Right lobe of liver (tissue), 6 donors: ENCODE data around the gene ICA1L. TPM values are rescaled to one million over a fixed set of nuclear protein-coding genes. Genes with fewer than 3 reads are reported as not detected.

Experiments used
- ATAC-seq, 4 donors: fragments of 200-7000 bp; cut with Tn5 transposase; one replicate each; pipeline ENCODE4 v1.9.1; 2020; ENCODE audit warnings: mild to moderate bottlenecking in 4 of 4, moderate library complexity in 4 of 4
- DNase-seq, 3 donors: peaks; one replicate each; pipeline ENCODE4 v3.0.0-alpha.2; 2020
- H3K27ac ChIP-seq, 3 donors: fragments of 200-600 bp; one replicate each; pipeline ENCODE4 v1.8.0; 2022
- H3K27me3 ChIP-seq, 2 donors: fragments of 200-600 bp; one replicate each; pipeline ENCODE4 v1.8.0; 2022
- H3K36me3 ChIP-seq, 4 donors: fragments of 200-600 bp; sonication (generic) in 1 of 4; one replicate each; pipeline versions ENCODE4 v1.5.1 to v1.8.0; 2017 to 2022; ENCODE audit warnings: control low read depth in 1 of 4
- H3K4me1 ChIP-seq, 4 donors: fragments of 200-600 bp; sonication (generic) in 1 of 4; one replicate each; pipeline versions ENCODE4 v1.5.1 to v1.8.0; 2017 to 2022; ENCODE audit warnings: control low read depth in 1 of 4
- H3K4me3 ChIP-seq, 3 donors: fragments of 200-600 bp; one replicate each; pipeline ENCODE4 v1.8.0; 2022
- H3K9me3 ChIP-seq, 4 donors: fragments of 200-600 bp; sonication (generic) in 1 of 4; one replicate each; pipeline versions ENCODE4 v1.5.1 to v1.8.0; 2017 to 2022; ENCODE audit warnings: control low read depth in 1 of 4
- CTCF ChIP-seq, 4 donors: fragments of 200-600 bp in 3 of 4; fragments of 450-650 bp in 1 of 4; IDR thresholded peaks; one replicate each; pipeline versions ENCODE4 v1.5.1 to v1.8.0; 2016 to 2022; ENCODE audit warnings: antibody characterized with exemption in 4 of 4, mild to moderate bottlenecking in 2 of 4
- POLR2A ChIP-seq: fragments of 450-650 bp; IDR thresholded peaks from one replicate; pipeline ENCODE4 v1.6.1; 2017; ENCODE audit warnings: antibody characterized with exemption, mild to moderate bottlenecking
- WGBS: methylation state at CpG from one replicate; pipeline ENCODE4 v1.1.6; 2018; ENCODE audit warnings: low coverage, low lambda C conversion rate; ENCODE audit not compliant: insufficient coverage; ENCODE audit errors: missing lambda C conversion rate; 5-methylcytosine and 5-hydroxymethylcytosine counted together
- intact Hi-C, 2 donors: fragments of 100-400 bp; cut with DNase I; formaldehyde crosslinking; loops; one replicate each; pipeline versions ENCODE4 v1.11.2 to v1.14.1; 2022
- total RNA-seq, 6 experiments: library from RNA; depleted of rRNA in 2 of 6; stranded (reverse); fragments of >200 nt in 2 of 6; fragmentation: NEBNext Ultra II Directional in 3 of 6; extraction: Animal tissue kit (Norgen Biotek cat#: 25700) in 3 of 6; gene quantifications; one replicate each; pipeline versions ENCODE4 v1.1.0 to v1.2.4, GENCODE V29; 2016 to 2023
- donor health status: DM: no; HTN: yes; CAD: no.
- donor health status: DM: no; HTN: no; CAD: no.
- donor health status: DM: no; HTN: no; CAD: no.
- donor health status: DM: no; HTN: yes; CAD: no.
- donor health status: DM: no; HTN: yes; CAD: no.

The ICA1L gene
- total RNA-seq, 6 experiments from 2014 or later: 0.07 to 0.53 (median 0.15) TPM

- Histone ChIP-seq H3K27ac (no peak overlapping the region), H3K4me1 (no peaks in the 10 kb centered on the region), H3K36me3 (no peaks in the 10 kb centered on the region), H3K4me3 (no peak overlapping the region), H3K9me3 (no peaks in the 10 kb centered on the region), H3K27me3 (no peaks in the 10 kb centered on the region)
- intact Hi-C loops: no loop called here
- ATAC-seq (no peak), DNase-seq (no peak)
- WGBS: 71% methylated on average over 2 of the region's 3 CpGs
- TF ChIP-seq CTCF (IDR thresholded peaks at IDR 0.05) (no peak), POLR2A (no peak)
These were observed 53.2 kb downstream of the ICA1L start for GRCh38 chr2:202818321-202818720.

GRCh38 chr2:202817771-202818170 lies 53.8 kb downstream of the ICA1L start:
- H3K4me3 ChIP-seq: no peak overlapping the region
- H3K27ac ChIP-seq: no peak overlapping the region
- H3K9me3 ChIP-seq: no peaks in the 10 kb centered on the region
- intact Hi-C loops: no loop called here
- TF ChIP-seq POLR2A (no peak), CTCF (IDR thresholded peaks at IDR 0.05) (no peak)
- ATAC-seq (no peak), DNase-seq (no peak)
- 75% methylated on average over 1 of the region's 1 CpG for WGBS
- no peaks in the 10 kb centered on the region for H3K4me1 ChIP-seq
- H3K36me3 ChIP-seq: no peaks in the 10 kb centered on the region
- no peaks in the 10 kb centered on the region for H3K27me3 ChIP-seq

GRCh38 chr2:202815548-202816360 lies 55.8 kb downstream of the ICA1L start:
- no peak for DNase-seq
- no peak overlapping the region for H3K27ac ChIP-seq
- 58% methylated on average over 4 of the region's 4 CpGs for WGBS

GRCh38 chr2:202814226-202814625 lies 57.3 kb downstream of the ICA1L start:
- intact Hi-C loops: no loop called here
- no peaks in the 10 kb centered on the region for H3K27me3 ChIP-seq
- ATAC-seq (no peak), DNase-seq (no peak)
- WGBS: 83% methylated on average over 1 of the region's 1 CpG
- no peak overlapping the region for H3K4me3 ChIP-seq
- no peaks in the 10 kb centered on the region for H3K36me3 ChIP-seq
- TF ChIP-seq CTCF (IDR thresholded peaks at IDR 0.05): no peak
- TF ChIP-seq POLR2A: no peak
- H3K4me1 ChIP-seq: no peaks in the 10 kb centered on the region
- no peaks in the 10 kb centered on the region for H3K9me3 ChIP-seq
- no peak overlapping the region for H3K27ac ChIP-seq

More at GRCh38 chr2:202815548-202816360, 55.8 kb downstream of the ICA1L start:
- ATAC-seq: no peak
- Histone ChIP-seq H3K9me3 (no peaks in the 10 kb centered on the region), H3K4me3 (no peak overlapping the region), H3K27me3 (no peaks in the 10 kb centered on the region), H3K4me1 (no peaks in the 10 kb centered on the region), H3K36me3 (no peaks in the 10 kb centered on the region)
- TF ChIP-seq CTCF (IDR thresholded peaks at IDR 0.05): no peak
- TF ChIP-seq POLR2A: no peak
- intact Hi-C loops: no loop called here
